Neural cell (in vitro differentiated cells): Measurements from ENCODE around the gene PDPN.

Experiments used
- CTCF ChIP-seq: fragments of 450-650 bp; IDR thresholded peaks from 2 replicates; pipeline ENCODE4 v1.5.1; 2014; ENCODE audit warnings: antibody characterized with exemption, mild to moderate bottlenecking, moderate library complexity; ENCODE audit not compliant: poor library complexity, severe bottlenecking
- EP300 ChIP-seq: fragments of 450-650 bp; conservative IDR thresholded peaks from 2 replicates; pipeline ENCODE4 v1.6.1; 2014; ENCODE audit warnings: antibody characterized with exemption, mild to moderate bottlenecking, moderate library complexity; ENCODE audit not compliant: poor library complexity, severe bottlenecking
- EZH2 ChIP-seq: fragments of 200-600, 300-800 bp; shearing (Covaris generic), sonication (generic); IDR thresholded peaks from 2 replicates; pipeline ENCODE4 v1.6.1; 2014; ENCODE audit warnings: antibody characterized with exemption, low read length, borderline replicate concordance, mild to moderate bottlenecking; ENCODE audit not compliant: insufficient read depth, poor library complexity, severe bottlenecking
- POLR2AphosphoS5 ChIP-seq: IDR thresholded peaks from 2 replicates; pipeline ENCODE4 v1.6.1; 2012

- TF ChIP-seq CTCF (no peak), EZH2 (no peak), EP300 (no peak), POLR2AphosphoS5 (no peak)
Measured at GRCh38 chr1:13546791-13547190, 36.8 kb upstream of the PDPN start.
